AG10803 (cell line): ENCODE measurements around the gene PEPD.

Source experiments
- DNase-seq: peaks from one replicate; pipeline ENCODE4 v3.0.0; 2010; ENCODE audit warnings: low read depth
- H3K4me3 ChIP-seq: 2 replicates; pipeline ENCODE4 v1.5.1; 2011; ENCODE audit warnings: mild to moderate bottlenecking, low read length, control low read depth
- TF ChIP-seq, protein P1 (sequence below): conservative IDR thresholded peaks from 2 replicates; pipeline ENCODE4 v1.5.1; 2011; ENCODE audit warnings: mild to moderate bottlenecking, low read length, control low read depth, inconsistent platforms

Gene PEPD

DNA sequence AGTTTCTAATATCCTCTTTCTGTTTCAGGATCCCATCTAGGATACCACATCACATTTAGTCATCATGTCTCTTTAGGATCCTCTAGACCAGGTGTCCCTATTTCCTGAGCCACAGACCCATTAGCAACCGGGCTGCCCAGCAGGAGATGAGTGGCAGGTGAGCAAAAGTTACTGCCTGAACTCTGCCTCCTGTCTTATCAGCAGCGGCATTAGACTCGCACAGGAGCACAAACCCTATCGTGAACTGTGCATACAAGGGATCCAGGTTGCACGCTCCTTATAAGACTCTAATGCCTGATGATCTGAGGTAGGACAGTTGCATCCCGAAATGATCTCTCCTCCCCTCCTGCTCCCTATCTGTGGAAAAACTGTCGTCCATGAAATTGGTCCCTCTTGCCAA, 155.9 kb downstream of the PEPD start:
- TF ChIP-seq, protein P1, sequence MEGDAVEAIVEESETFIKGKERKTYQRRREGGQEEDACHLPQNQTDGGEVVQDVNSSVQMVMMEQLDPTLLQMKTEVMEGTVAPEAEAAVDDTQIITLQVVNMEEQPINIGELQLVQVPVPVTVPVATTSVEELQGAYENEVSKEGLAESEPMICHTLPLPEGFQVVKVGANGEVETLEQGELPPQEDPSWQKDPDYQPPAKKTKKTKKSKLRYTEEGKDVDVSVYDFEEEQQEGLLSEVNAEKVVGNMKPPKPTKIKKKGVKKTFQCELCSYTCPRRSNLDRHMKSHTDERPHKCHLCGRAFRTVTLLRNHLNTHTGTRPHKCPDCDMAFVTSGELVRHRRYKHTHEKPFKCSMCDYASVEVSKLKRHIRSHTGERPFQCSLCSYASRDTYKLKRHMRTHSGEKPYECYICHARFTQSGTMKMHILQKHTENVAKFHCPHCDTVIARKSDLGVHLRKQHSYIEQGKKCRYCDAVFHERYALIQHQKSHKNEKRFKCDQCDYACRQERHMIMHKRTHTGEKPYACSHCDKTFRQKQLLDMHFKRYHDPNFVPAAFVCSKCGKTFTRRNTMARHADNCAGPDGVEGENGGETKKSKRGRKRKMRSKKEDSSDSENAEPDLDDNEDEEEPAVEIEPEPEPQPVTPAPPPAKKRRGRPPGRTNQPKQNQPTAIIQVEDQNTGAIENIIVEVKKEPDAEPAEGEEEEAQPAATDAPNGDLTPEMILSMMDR: no peak
- no peak for DNase-seq
- H3K4me3 ChIP-seq: no peak overlapping the region

DNA sequence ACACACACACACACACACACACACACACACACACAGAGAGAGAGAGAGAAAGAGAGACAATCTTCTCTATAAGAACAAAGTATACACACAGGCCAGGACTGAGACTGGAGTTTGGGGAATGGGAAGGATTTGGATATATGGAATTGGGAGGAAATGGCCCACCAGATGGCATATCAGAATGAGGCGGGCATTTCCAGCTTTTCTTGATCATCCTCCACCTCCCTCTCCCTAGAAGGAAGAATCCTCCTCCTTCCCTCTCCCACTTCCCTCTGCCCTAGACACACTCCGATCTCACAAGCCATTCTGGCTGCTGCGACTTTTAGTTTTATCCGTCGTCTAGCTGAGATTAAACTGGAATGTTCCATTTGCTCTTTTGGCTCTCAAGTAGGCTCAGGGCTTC, 158.1 kb downstream of the PEPD start:
- DNase-seq: no peak
- TF ChIP-seq, protein P1: no peak

DNA sequence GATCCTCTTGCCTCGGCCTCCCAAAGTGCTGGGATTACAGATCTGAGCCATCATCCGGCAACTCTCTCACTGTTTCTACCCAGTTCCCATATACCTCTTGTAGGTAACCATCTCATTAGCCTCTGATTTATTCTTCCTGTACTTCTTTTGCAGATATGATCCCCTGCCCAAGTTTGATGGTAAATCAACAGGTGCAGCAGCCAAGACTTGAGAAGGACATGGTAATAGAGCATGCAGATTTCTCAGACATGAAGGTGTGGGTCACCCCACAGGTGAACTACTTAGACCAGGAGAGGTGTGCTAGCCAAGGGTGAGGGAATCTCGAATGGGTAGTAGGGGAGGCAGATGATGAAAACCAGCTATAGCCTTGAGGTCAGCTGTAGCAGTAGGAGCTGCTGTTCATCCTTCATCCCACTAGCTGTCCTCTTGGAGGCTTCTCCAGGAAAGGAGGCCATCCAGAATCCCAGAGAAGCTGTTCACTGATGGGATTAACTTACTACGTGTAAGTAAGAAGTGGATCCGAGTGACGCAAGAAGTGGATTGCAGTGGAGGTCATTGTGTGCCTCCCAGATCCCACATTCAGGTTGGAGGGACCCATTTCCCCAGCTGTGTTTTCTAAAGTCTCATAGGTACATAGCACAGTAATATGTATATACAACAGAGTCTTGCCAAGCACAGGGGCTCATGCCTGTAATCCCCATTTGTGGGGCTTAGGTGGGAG, 158.9 kb downstream of the PEPD start:
- DNase-seq: no peak
- H3K4me3 ChIP-seq: no peak overlapping the region
- TF ChIP-seq, protein P1: no peak

More for the DNA sequence above, 158.1 kb downstream of the PEPD start:
- H3K4me3 ChIP-seq: no peak overlapping the region

DNA sequence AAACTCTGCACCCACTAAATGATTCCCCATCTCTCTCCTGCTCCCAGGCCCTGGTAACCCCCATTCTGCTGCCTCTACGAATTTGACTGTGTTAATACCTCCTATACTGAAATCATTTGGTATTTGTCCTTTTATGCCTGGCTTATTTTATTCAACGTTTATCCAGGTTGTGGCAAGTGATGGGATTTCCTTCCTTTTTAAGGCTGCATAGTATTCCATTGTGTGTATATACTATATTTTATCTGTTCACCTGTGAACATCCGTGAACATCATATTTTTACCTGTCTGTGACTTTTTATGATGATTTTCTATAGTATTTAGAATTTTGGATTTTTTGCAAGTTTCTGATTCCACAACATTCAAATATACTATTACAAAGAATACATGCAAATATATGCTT, 162.0 kb downstream of the PEPD start:
- H3K4me3 ChIP-seq: no peak overlapping the region
- DNase-seq: no peak
- TF ChIP-seq, protein P1: no peak

DNA sequence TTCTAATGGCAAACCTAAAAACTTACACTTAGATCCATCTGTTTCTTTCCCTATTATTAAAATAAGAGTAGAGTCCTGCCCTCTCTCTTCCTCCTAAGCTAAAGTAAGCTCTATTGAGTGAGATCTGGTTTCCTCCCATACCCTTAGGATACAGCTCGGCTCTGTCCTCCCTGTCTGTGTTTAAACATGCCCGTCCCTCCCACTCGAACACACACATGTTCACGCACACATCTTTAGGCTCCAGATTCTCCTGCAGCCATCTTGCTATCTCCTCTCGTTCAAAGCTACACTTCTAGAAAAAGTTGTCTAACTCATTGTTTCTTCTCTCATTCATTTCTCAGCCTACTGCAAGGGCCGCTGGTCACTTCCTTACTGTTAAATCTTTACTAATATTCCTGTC, 163.2 kb downstream of the PEPD start:
- no peak for DNase-seq
- TF ChIP-seq, protein P1: no peak
- no peak overlapping the region for H3K4me3 ChIP-seq

DNA sequence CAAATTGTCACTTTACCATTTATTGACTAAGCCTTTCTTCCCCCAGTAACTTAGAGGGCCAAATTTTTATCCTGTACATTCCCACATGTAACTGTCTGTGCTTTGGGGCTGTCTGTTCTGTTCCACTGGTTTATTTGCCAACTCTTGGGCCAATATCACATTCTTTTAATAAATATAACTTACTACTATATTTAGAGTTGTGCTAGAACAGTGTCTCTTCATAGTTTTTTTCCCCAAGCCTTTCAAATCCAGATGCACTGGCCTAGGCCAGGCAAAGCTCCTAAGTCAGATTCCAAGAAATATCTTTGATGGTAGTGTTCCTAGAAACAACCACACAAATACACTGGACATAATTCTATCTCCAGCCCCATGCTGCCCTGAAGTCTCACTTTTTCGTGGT, 164.0 kb downstream of the PEPD start:
- TF ChIP-seq, protein P1: no peak
- no peak for DNase-seq
- no peak overlapping the region for H3K4me3 ChIP-seq

DNA sequence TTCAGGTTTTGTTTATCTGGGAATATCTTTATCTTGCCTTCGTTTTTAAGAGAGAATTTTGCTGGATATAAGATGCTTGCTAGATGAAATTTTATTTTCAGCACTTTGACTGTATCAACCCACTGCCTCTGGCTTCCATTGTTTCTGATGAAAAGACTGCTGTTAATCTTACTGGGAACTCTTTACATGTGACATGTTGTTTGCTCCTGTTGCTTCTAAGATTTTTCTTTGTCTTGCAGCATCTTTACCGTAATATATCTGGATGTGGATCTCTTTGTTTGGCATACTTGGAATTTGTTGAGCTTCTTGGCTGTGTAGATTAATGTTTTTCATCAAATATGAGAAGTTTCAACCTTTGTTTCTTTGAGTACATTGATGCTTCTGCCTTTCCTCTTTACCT, 166.1 kb downstream of the PEPD start:
- TF ChIP-seq, protein P1: no peak
- no peak overlapping the region for H3K4me3 ChIP-seq
- DNase-seq: no peak
